BJ (cell line): ENCODE measurements around the gene PHRF1. TPM values are rescaled to one million over a fixed set of nuclear protein-coding genes. Genes with fewer than 3 reads are reported as not detected.

Source experiments
- CTCF ChIA-PET: fragments of 350-600 bp; formaldehyde crosslinking; extraction: SDS; loops from one replicate; lab custom pipeline; 2021; ENCODE audit warnings: antibody characterized with exemption, inconsistent platforms; lab: Yijun Ruan, JAX
- POLR2A ChIA-PET: fragments of 300-600 bp; sonication (Branson Sonifier 250); formaldehyde crosslinking; extraction: SDS; loops from one replicate; lab custom pipeline; 2021; ENCODE audit warnings: antibody characterized with exemption; lab: Charles Lee
- DNase-seq: peaks from one replicate; pipeline ENCODE4 v3.0.0-alpha.2; 2011; ENCODE audit warnings: low read depth
- H3K27me3 ChIP-seq: 2 replicates; pipeline ENCODE4 v1.6.0; 2011; ENCODE audit warnings: low read length; ENCODE audit not compliant: control insufficient read depth, insufficient read depth
- H3K36me3 ChIP-seq: 2 replicates; pipeline ENCODE4 v1.5.1; 2011; ENCODE audit warnings: low read length; ENCODE audit not compliant: control insufficient read depth, insufficient read depth
- H3K4me3 ChIP-seq: 2 replicates; pipeline ENCODE4 v1.5.1; 2011; ENCODE audit warnings: low read depth, mild to moderate bottlenecking, control low read depth, low read length
- polyA plus RNA-seq: library from polyadenylated mRNA; depleted of rRNA; stranded (reverse); fragments of >200 nt; gene quantifications from 2 replicates; pipeline ENCODE4 v1.2.3, GENCODE V29; 2011; rRNA removed
- small RNA-seq: library from RNA; depleted of rRNA; stranded (forward); fragments of <200 nt; gene quantifications from one replicate; pipeline ENCODE3, GENCODE V24; 2012; ENCODE audit warnings: low replicate concordance, low read depth; ENCODE audit not compliant: insufficient read length
- TF ChIP-seq, protein P1 (sequence below): IDR thresholded peaks from 2 replicates; pipeline ENCODE4 v1.5.1; 2011; ENCODE audit warnings: low read depth, mild to moderate bottlenecking, control low read depth, inconsistent platforms, low read length, moderate library complexity; ENCODE audit not compliant: insufficient read depth

Gene PHRF1
- polyA plus RNA-seq, 1 experiment = 10.7 TPM

DNA sequence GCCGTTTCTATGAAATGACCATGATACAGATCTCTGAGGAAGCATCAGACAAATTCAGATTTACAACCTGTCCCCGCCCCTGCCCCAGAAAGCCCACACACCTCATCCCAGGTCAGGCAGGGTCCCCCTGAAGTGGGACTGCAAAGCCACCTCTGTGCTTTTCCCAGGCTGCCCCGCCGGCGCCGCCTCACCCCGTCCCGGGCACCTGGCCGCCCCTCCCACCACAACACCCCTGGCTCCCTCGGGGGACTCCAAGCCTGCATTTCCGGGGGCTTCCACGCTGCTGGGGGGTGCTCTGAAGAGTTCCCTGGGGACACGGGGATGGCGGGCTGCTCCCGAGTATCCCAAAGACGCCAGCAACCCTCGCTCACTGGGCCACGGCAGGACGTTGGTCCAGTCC is 84.0 kb downstream of the PHRF1 start:
- Histone ChIP-seq H3K36me3 (peaks cover 28% of the 10 kb centered on the region), H3K27me3 (no peaks in the 10 kb centered on the region), H3K4me3 (no peak overlapping the region)
- ChIA-PET CTCF (interaction anchor here (3.3 kb wide), 1 partner anchor 66 kb away, joined by 43 read pairs; no protein-coding TSS in a partner anchor), POLR2A (no interaction called here)
- no peak for DNase-seq
- TF ChIP-seq, protein P1, sequence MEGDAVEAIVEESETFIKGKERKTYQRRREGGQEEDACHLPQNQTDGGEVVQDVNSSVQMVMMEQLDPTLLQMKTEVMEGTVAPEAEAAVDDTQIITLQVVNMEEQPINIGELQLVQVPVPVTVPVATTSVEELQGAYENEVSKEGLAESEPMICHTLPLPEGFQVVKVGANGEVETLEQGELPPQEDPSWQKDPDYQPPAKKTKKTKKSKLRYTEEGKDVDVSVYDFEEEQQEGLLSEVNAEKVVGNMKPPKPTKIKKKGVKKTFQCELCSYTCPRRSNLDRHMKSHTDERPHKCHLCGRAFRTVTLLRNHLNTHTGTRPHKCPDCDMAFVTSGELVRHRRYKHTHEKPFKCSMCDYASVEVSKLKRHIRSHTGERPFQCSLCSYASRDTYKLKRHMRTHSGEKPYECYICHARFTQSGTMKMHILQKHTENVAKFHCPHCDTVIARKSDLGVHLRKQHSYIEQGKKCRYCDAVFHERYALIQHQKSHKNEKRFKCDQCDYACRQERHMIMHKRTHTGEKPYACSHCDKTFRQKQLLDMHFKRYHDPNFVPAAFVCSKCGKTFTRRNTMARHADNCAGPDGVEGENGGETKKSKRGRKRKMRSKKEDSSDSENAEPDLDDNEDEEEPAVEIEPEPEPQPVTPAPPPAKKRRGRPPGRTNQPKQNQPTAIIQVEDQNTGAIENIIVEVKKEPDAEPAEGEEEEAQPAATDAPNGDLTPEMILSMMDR = no peak

DNA sequence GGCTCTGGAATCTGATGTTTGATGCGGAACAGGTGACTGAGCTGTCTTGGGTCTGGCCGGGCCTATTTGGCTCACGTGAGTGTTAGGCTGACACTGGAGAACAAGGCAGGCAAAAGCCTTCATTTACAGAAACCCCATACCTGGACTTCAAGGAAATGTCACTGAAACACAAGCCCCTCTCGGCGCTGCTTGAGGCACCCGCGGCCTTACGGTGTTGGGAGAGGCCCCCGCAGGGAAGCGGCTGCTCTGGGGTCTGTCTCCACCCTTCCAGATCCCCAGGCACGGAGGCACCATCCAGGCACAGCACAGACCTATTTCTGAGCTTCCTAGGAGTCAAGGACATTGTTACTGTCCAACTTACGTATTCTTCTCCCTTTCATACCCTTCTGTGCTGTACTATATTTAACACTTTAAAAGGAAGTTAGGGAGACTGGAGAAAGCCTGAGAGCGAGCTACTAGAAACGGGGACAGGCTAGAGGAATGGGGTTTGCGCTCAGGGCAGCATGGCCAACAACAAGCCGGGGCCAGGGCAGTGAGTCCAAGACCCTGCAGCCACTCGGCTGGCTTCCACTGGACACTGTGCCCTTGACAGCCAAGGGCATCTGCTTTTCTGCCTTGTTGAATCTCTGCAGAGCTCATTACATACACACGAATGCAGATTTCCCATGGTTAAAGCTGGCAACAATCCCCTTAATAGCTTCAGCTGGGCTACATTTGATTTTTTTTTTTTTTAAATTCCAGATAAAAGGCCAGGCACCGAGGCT is 84.6 kb downstream of the PHRF1 start:
- ChIA-PET POLR2A (no interaction called here), CTCF (interaction anchor here (1.3 to 3.3 kb wide), 2 partner anchors 26 to 65 kb away, joined by 4 to 43 read pairs; no protein-coding TSS in a partner anchor)
- Histone ChIP-seq H3K36me3 (peaks cover 28% of the 10 kb centered on the region), H3K27me3 (no peaks in the 10 kb centered on the region), H3K4me3 (no peak overlapping the region)
- TF ChIP-seq, protein P1 = no peak
- DNase-seq = no peak

Small RNAs within 50 kb of the gene (small RNA-seq; reads per million reads assigned to genes)
- 1,101 reads per million, percentile 96 among the genes with 10 or more reads in this experiment for gene MIR210

Other genes with a start within 250 kb of the PHRF1 start
- 3.0 and 5.4 TPM in 2 replicates for gene B4GALNT4, start 207.0 kb upstream of the PHRF1 start, polyA plus RNA-seq
- 0.42 and 0.86 TPM in 2 replicates for gene PKP3, start 182.3 kb upstream of the PHRF1 start, polyA plus RNA-seq
- 21.1 and 29.2 TPM in 2 replicates for gene SIGIRR, start 161.5 kb upstream of the PHRF1 start, polyA plus RNA-seq
- gene ANO9, start 134.5 kb upstream of the PHRF1 start, polyA plus RNA-seq = not detected in 2 replicates
- 18.1 and 25.8 TPM in 2 replicates for gene PTDSS2, start 126.2 kb upstream of the PHRF1 start, polyA plus RNA-seq
- gene RNH1, start 69.2 kb upstream of the PHRF1 start, polyA plus RNA-seq = 139 and 260 TPM in 2 replicates
- 50.3 and 90.4 TPM in 2 replicates for gene HRAS, start 40.9 kb upstream of the PHRF1 start, polyA plus RNA-seq
- gene LRRC56, start 38.9 kb upstream of the PHRF1 start, polyA plus RNA-seq = 0.92 and 1.5 TPM in 2 replicates
- 1.6 and 2.5 TPM in 2 replicates for gene LMNTD2, start 15.7 kb upstream of the PHRF1 start, polyA plus RNA-seq
- gene RASSF7, start 15.5 kb upstream of the PHRF1 start, polyA plus RNA-seq = 17.3 and 25.1 TPM in 2 replicates
- 4.2 and 6.1 TPM in 2 replicates for gene IRF7, start 39.5 kb downstream of the PHRF1 start, polyA plus RNA-seq
- gene CDHR5, start 48.5 kb downstream of the PHRF1 start, polyA plus RNA-seq = not detected in 2 replicates
- not detected in 2 replicates for gene SCT, start 50.7 kb downstream of the PHRF1 start, polyA plus RNA-seq
- gene DRD4, start 60.8 kb downstream of the PHRF1 start, polyA plus RNA-seq = not detected in 2 replicates
- 18.5 and 27.7 TPM in 2 replicates for gene DEAF1, start 118.8 kb downstream of the PHRF1 start, polyA plus RNA-seq
- gene TMEM80, start 119.3 kb downstream of the PHRF1 start, polyA plus RNA-seq = 19.5 and 21.7 TPM in 2 replicates
- gene EPS8L2, start 129.8 kb downstream of the PHRF1 start, polyA plus RNA-seq = 27.6 and 44.4 TPM in 2 replicates
- 209 and 278 TPM in 2 replicates for gene TALDO1, start 171.0 kb downstream of the PHRF1 start, polyA plus RNA-seq
- 14.5 and 37.9 TPM in 2 replicates for gene GATD1, start 201.0 kb downstream of the PHRF1 start, polyA plus RNA-seq
- 0.23 and 0.25 TPM in 2 replicates for gene CEND1, start 213.6 kb downstream of the PHRF1 start, polyA plus RNA-seq
- 12.4 and 25.5 TPM in 2 replicates for gene SLC25A22, start 221.8 kb downstream of the PHRF1 start, polyA plus RNA-seq
- 6.8 and 11.2 TPM in 2 replicates for gene PIDD1, start 228.8 kb downstream of the PHRF1 start, polyA plus RNA-seq
- gene RPLP2, start 233.5 kb downstream of the PHRF1 start, polyA plus RNA-seq = 1,103 and 1,199 TPM in 2 replicates
- 32.0 and 53.1 TPM in 2 replicates for gene PNPLA2, start 242.4 kb downstream of the PHRF1 start, polyA plus RNA-seq